ENCODE data around the gene IQGAP1. TPM values are rescaled to one million over a fixed set of nuclear protein-coding genes. Genes with fewer than 3 reads are reported as not detected.

Gene IQGAP1
- total and polyA plus RNA-seq, 4 donors = 9.2 to 50.1 (median 24.5) TPM

- WGBS = 79% methylated on average over 2 of the region's 2 CpGs
- no peak overlapping the region for H3K4me3 ChIP-seq (ENCODE audit: low read depth in 1 of 3, low read length in 3 of 3)
- no peak overlapping the region for H3K27ac ChIP-seq (ENCODE audit: low read depth in 1 of 2, low read length in 2 of 2)
- no peaks in the 10 kb centered on the region for H3K27me3 ChIP-seq (ENCODE audit: control insufficient read depth in 4 of 4, insufficient read depth in 4 of 4, low read length in 3 of 4)
- no peak for TF ChIP-seq GABPA (IDR thresholded peaks at IDR 0.05 in 1 of 2, conservative IDR thresholded peaks at IDR 0.05 in 1 of 2)
- peak; percentile 18 to 26 for TF ChIP-seq JUND (IDR thresholded peaks at IDR 0.05)
- no peak for TF ChIP-seq FOXA2 (IDR thresholded peaks at IDR 0.05)
- H3K9ac ChIP-seq (ENCODE audit: low read depth in 1 of 2, low read length in 2 of 2) = no peak overlapping the region
- H3K9me3 ChIP-seq (ENCODE audit: control insufficient read depth in 4 of 4, low read length in 3 of 4) = no peaks in the 10 kb centered on the region
- DNase-seq (ENCODE audit: low spot score) = no peak
- peaks cover 0 to 2% (median 0%) of the 10 kb centered on the region in 4 donors for H3K4me1 ChIP-seq (ENCODE audit: control insufficient read depth in 4 of 4, insufficient read depth in 4 of 4, low read length in 3 of 4)
- H3K36me3 ChIP-seq (ENCODE audit: control insufficient read depth in 4 of 4, insufficient read depth in 3 of 4, low read depth in 1 of 4, low read length in 3 of 4) = peaks cover 0 to 10% (median 1%) of the 10 kb centered on the region in 4 donors
These were observed 25.2 kb upstream of the IQGAP1 start for GRCh38 chr15:90362936-90363212.

DNA sequence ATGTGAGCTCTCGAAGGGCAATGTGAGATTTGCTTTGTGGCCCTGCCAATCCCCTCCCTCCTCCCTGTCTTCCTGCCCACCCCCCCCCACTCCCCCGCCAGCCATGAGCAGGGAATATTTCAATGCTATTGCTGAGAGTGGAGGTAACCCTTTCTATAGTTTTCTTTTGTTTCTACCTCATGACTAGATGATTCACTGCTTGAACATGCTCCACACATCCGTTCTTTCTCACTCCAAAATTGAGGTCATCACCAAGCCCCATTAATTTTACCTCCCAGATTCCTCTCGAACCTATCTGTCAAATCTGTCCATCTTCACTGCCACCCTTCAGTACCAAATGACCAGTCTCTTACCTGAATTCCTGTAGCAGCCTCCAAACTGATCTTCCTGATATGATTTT is 23.8 kb upstream of the IQGAP1 start:
- H3K9ac ChIP-seq (ENCODE audit: low read depth in 1 of 2, low read length in 2 of 2) = no peak overlapping the region
- TF ChIP-seq HNF4A (conservative IDR thresholded peaks at IDR 0.05) (no peak), SP1 (IDR thresholded peaks at IDR 0.05) (no peak), TAF1 (conservative IDR thresholded peaks at IDR 0.05) (no peak), HNF4G (IDR thresholded peaks at IDR 0.05) (no peak), ATF3 (IDR thresholded peaks at IDR 0.05) (no peak), RAD21 (IDR thresholded peaks at IDR 0.05) (no peak), FOXA2 (IDR thresholded peaks at IDR 0.05) (no peak), GABPA (IDR thresholded peaks at IDR 0.05 in 1 of 2, conservative IDR thresholded peaks at IDR 0.05 in 1 of 2) (no peak), EGR1 (IDR thresholded peaks at IDR 0.05; ENCODE audit: low read depth in 2 of 2) (no peak), JUND (IDR thresholded peaks at IDR 0.05) (no peak)
- TF ChIP-seq, protein P1, sequence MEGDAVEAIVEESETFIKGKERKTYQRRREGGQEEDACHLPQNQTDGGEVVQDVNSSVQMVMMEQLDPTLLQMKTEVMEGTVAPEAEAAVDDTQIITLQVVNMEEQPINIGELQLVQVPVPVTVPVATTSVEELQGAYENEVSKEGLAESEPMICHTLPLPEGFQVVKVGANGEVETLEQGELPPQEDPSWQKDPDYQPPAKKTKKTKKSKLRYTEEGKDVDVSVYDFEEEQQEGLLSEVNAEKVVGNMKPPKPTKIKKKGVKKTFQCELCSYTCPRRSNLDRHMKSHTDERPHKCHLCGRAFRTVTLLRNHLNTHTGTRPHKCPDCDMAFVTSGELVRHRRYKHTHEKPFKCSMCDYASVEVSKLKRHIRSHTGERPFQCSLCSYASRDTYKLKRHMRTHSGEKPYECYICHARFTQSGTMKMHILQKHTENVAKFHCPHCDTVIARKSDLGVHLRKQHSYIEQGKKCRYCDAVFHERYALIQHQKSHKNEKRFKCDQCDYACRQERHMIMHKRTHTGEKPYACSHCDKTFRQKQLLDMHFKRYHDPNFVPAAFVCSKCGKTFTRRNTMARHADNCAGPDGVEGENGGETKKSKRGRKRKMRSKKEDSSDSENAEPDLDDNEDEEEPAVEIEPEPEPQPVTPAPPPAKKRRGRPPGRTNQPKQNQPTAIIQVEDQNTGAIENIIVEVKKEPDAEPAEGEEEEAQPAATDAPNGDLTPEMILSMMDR (IDR thresholded peaks at IDR 0.05; ENCODE audit: low read depth, low read length, missing input control) = no peak
- TF ChIP-seq, protein P2, sequence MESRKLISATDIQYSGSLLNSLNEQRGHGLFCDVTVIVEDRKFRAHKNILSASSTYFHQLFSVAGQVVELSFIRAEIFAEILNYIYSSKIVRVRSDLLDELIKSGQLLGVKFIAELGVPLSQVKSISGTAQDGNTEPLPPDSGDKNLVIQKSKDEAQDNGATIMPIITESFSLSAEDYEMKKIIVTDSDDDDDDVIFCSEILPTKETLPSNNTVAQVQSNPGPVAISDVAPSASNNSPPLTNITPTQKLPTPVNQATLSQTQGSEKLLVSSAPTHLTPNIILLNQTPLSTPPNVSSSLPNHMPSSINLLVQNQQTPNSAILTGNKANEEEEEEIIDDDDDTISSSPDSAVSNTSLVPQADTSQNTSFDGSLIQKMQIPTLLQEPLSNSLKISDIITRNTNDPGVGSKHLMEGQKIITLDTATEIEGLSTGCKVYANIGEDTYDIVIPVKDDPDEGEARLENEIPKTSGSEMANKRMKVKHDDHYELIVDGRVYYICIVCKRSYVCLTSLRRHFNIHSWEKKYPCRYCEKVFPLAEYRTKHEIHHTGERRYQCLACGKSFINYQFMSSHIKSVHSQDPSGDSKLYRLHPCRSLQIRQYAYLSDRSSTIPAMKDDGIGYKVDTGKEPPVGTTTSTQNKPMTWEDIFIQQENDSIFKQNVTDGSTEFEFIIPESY (IDR thresholded peaks at IDR 0.05) = no peak
- no peaks in the 10 kb centered on the region for H3K27me3 ChIP-seq (ENCODE audit: control insufficient read depth in 4 of 4, insufficient read depth in 4 of 4, low read length in 3 of 4)
- H3K27ac ChIP-seq (ENCODE audit: low read depth in 1 of 2, low read length in 2 of 2) = no peak overlapping the region
- 93% methylated on average over 4 of the region's 4 CpGs for WGBS
- H3K36me3 ChIP-seq (ENCODE audit: control insufficient read depth in 4 of 4, insufficient read depth in 3 of 4, low read depth in 1 of 4, low read length in 3 of 4) = peaks cover 0 to 10% (median 1%) of the 10 kb centered on the region in 4 donors
- H3K4me3 ChIP-seq (ENCODE audit: low read depth in 1 of 3, low read length in 3 of 3) = no peak overlapping the region
- H3K4me1 ChIP-seq (ENCODE audit: control insufficient read depth in 4 of 4, insufficient read depth in 4 of 4, low read length in 3 of 4) = peaks cover 0 to 2% (median 0%) of the 10 kb centered on the region in 4 donors
- DNase-seq (ENCODE audit: low spot score) = no peak
- no peaks in the 10 kb centered on the region for H3K9me3 ChIP-seq (ENCODE audit: control insufficient read depth in 4 of 4, low read length in 3 of 4)

- 92% methylated on average over 15 of the region's 15 CpGs for WGBS
- Histone ChIP-seq H3K27ac (ENCODE audit: low read depth in 1 of 2, low read length in 2 of 2) (no peak overlapping the region), H3K4me1 (ENCODE audit: control insufficient read depth in 4 of 4, insufficient read depth in 4 of 4, low read length in 3 of 4) (peaks cover 0 to 2% (median 0%) of the 10 kb centered on the region in 4 donors), H3K9ac (ENCODE audit: low read depth in 1 of 2, low read length in 2 of 2) (no peak overlapping the region), H3K4me3 (ENCODE audit: low read depth in 1 of 3, low read length in 3 of 3) (no peak overlapping the region), H3K9me3 (ENCODE audit: control insufficient read depth in 4 of 4, low read length in 3 of 4) (no peaks in the 10 kb centered on the region), H3K36me3 (ENCODE audit: control insufficient read depth in 4 of 4, insufficient read depth in 3 of 4, low read depth in 1 of 4, low read length in 3 of 4) (peaks cover 0 to 4% (median 0%) of the 10 kb centered on the region in 4 donors), H3K27me3 (ENCODE audit: control insufficient read depth in 4 of 4, insufficient read depth in 4 of 4, low read length in 3 of 4) (no peaks in the 10 kb centered on the region)
- no peak for TF ChIP-seq NR2F2 (IDR thresholded peaks at IDR 0.05)
- TF ChIP-seq FOXA1 (IDR thresholded peaks at IDR 0.05) = no peak
- no peak for TF ChIP-seq GABPA (IDR thresholded peaks at IDR 0.05 in 1 of 2, conservative IDR thresholded peaks at IDR 0.05 in 1 of 2)
- TF ChIP-seq, protein P3, sequence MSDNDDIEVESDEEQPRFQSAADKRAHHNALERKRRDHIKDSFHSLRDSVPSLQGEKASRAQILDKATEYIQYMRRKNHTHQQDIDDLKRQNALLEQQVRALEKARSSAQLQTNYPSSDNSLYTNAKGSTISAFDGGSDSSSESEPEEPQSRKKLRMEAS (IDR thresholded peaks at IDR 0.05) = no peak
- no peak for TF ChIP-seq RAD21 (IDR thresholded peaks at IDR 0.05)
- TF ChIP-seq RXRA (IDR thresholded peaks at IDR 0.05) = no peak
- TF ChIP-seq YY1 (IDR thresholded peaks at IDR 0.05) = no peak
- no peak for DNase-seq (ENCODE audit: low spot score)
These were observed 22.5 kb upstream of the IQGAP1 start for GRCh38 chr15:90365414-90366055.

Data from liver (tissue), 9 donors.